ENCODE data around the gene USP6NL.
"Not testable (repeated sequence)": the region's sequence is repeated elsewhere in the genome, so short reads cannot be mapped to it uniquely, and the experiment has no call there.

Gene USP6NL

DNA sequence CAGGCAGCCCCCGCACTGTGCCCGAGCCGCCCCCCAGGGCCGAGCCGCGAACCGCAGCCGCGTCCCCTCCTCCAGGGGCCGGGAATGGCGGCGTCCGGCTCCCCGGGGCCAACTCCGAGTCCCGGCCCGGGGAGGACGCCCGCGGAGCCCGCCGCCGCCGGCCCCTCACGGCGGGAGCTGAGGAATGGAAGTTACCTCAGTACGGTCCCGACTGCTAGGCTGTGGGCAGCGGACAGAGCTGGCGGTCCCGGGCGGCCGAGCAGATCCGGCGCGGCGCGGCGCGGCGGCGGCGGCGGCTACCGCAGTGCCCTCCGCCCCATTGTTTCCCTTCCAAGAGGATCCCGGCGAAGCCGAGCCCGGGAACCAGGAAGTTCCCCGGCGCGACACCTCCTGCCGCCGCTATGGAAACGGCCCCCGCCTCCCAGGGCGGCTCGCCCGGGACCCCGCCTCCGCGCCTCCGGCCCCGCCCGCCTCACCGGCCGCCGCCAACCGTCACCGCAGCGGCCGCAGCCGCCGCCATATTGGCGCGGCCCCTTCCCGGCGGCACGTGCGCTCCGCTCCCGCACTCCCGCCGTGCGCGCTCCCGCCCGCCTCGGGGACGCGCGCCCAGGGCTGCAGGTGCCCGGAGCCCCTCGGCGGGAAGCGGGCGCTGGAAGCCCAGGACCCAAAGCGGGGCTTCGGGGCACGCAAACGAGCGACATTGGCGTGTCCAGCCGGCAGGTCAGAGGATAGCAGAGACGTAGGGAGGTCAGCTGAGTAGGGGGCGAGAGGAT lies at the start of gene USP6NL:
Gene USP6NL (minus strand): TSS at position 403 of the 773 bp plus-strand sequence. CDS start 14,016 bp downstream, outside the sequence.
- DNase-seq = peak; percentile 55

DNA sequence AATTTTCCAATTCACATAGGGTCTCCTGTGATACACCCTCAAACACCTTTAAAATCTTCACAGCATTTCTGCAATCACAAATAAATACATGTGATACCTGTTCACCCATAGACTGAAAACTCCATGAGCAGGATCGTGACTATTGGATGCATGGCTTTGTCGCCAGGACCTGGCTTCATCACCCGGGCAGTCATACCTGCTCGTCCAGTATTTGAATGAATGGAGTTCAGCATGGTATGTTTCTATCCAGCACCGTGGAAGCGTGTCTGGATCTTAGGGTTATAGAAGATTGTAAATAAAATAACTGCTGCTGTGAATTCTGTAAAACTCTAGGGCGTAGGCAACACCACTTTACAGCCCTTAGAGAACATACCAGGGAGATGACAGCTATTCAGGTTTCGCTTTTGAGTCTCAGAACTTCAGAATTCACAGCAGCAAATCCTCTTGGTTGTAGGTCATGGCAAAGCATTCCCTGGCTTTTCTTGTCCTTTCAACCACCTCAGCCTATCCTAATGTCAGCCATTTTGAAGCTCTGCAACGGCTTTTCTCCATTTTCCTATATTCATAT lies 47.4 kb upstream of the USP6NL start:
- DNase-seq = no peak

DNA sequence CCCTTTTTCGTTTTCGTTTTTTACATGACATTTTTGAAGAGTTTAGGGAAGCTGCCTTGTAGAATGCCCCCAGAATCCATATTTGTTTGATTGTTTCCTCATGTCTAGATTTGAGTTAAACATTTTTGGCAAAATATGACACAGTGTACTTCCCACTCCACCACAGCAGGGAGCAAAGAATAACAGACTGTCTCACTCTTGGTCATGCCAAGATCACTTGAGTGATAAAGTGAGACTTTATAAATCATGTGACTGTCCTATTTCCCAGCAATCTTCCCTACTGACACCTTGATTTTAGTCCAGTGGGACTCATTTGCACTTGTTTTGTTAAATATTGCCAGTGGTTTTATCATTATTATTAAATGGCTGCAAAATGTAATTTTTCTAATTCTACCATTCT lies 44.4 kb upstream of the USP6NL start:
- no peak for DNase-seq

DNA sequence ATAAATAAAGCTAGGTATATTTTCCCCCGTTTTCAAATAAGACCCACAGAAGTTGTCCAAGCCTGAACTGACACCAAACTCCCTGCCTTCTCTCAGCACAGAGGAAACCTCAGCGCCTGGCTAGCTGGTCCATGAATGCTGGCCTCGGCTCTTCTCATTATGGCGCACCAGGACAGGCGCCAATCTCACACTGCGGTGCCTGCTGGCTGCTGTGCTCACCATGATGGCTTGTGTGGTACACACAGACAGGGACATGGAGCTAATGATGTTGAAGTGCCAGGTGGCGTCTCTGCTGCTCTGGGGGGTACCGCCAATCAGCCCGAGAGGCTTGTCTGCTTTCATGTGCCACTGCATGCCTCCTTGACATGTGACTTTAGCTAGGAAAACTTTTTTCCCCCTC lies 43.2 kb upstream of the USP6NL start:
- no peak for DNase-seq

DNA sequence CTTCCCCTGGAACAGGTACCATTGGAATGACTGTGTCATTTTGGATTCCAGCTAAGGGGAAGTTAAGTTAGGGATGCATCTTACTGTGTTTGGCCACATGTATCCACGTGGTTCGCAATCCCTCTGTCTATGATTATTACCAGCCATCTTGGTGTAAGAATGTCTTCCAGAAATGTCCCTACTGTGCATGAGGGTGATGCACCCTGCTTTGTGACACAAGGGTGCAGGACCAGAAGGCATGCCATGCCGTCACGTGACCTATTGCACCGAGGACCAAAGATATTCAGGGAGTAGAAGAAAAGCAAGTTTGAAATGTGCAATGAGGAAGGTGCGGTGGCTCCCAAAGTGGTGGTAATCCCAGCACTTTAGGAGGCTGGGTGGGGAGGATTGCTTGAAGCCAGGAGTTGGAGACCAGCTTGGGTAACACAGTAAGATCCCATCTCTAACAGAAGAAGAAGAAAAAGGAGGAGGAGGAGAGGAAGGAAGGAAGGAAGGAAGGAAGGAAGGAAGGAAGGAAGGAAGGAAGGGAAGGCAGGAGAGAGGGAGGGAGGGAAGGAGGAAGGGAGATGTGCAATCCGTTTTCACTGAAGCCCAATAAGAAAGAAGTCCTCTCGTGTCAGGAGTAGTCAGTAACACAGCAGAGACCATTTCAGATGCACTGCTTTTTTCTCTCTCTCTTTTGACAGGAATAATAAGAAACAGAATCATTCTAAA lies 42.5 kb upstream of the USP6NL start:
- DNase-seq = no peak

DNA sequence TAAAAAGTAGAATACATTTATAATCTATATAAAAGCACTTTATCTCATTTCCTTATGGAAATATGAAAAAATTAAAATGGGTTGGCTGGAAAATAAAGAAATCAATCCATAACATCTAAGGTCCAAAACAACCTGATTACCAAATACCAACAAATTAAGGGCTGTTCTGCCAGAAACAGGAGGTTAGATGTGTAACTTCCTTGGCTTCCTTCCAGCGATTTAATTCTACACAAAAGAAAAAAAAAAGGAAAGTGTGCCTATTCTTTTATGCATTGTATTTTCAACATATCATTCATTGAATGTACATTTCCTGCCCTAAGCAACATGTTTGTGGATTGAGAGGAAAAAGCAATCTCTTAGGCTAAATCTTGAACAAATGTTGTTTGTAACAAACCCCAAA lies 36.2 kb upstream of the USP6NL start:
- no peak for DNase-seq

DNA sequence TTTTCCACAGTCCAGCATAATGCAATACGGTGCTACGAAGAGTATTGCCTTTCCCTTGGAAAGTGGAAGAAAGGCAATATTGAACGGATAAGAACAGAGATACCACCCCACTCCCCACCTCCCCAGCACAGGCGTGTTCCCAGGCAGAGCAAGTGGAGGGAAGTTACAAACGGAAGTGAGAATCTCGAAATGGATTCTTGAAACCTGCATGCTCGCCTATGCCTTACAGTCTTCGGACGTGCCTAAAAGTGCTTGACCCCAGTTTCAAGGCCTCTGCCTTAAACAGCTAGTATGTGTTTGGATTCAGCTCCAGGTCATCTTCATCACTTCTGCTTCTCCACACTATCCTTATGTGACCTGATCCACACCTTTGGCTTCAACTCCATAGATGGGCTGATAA lies 35.0 kb upstream of the USP6NL start:
- no peak for DNase-seq

DNA sequence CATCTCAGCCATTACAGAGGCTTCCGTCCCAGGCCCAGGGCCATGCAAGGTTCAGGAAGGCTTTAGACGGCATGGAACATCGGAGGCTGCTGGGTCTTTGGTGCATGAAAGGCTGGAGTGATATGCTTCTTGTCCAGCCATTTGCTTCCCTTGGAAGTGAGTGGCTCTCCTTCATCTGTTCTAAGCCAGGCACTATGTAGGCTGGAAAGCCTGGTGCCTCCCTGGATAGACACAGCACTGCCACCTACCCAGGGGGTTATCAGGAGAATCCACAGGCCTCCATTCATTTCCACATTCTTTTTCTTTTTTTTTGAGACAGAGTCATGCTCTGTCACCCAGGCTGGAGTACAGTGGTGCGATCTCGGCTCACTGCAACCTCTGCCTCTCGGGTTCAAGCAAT lies 31.6 kb upstream of the USP6NL start:
- DNase-seq = no peak

DNA sequence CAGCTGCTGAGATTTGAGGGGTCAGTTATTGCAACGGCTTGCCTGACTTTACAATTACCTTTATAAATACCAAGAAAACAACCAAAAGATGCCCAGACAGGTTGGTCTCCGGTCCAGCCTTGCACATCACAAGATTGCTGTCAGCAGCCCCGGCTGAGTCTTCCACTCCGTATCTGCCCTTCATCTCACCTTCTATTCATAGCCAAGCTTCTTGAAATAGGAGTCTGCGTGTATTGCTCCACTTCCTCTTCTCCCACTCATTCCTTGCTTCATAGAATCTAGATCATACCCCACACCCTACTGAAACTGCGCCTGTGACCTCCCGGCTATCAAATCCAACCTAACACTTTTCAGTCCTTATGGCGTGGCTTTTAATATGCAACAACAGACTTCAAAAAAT lies 31.1 kb upstream of the USP6NL start:
- no peak for DNase-seq

DNA sequence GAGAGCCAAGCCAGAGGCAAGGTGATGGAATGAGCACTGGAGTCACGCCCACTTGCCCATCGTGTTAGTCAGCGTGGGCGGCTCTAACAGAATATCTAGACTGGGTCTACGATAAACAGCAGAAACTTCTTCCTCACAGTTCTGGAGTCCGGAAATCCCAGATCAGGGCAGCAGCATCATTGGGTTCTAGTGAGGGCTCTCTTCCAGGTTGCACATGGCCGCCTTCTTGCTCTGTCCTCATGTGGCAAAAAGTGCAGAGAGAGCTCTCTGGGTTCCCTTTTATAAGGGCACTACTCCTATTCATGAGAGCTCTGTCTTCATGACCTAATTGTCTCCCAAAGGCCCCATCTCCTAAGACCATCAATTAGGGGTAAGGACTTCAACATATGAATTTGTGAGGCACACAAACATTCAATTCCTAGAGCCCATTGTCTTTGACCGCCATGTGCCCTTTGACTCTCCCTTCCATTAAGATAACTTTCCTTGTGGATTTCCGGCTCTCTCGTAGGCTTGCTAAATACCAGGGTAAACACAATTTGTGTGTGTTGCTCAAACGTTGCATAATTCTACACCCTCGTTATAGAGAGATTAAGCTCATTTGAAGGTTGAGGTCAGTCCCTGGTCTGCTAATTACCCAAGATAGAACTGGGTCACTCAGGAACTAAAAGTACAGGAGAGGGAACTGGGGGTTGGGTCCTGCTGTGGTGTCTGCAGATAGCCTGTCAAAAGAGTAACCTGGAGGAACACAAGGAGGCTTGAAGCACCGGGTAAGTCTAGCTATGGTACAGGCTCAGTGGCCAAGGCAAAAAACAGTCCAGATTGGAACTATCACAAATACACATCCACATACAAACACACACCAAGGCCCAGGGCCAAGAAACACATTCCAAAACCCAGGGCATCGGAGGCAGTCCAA lies 28.7 kb upstream of the USP6NL start:
- no peak for DNase-seq

DNA sequence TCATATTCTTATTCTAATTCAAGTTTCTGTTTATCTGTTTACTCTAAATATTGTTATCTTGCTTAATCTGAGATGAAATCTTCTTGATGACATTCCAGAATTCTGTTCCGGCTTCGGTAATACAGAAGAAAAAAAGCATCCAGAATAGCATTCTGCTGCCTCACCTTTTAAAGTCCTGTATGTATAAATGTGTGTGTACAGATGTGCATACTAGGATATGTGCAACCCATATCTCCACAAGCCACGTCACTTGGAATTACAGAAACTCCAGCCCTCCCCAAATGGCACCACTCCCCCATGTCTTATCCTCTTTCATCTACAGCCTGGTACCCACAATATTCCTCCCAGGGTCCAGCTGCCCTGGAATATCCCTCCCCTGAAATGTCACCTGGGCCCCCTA lies 27.9 kb upstream of the USP6NL start:
- DNase-seq = no peak

DNA sequence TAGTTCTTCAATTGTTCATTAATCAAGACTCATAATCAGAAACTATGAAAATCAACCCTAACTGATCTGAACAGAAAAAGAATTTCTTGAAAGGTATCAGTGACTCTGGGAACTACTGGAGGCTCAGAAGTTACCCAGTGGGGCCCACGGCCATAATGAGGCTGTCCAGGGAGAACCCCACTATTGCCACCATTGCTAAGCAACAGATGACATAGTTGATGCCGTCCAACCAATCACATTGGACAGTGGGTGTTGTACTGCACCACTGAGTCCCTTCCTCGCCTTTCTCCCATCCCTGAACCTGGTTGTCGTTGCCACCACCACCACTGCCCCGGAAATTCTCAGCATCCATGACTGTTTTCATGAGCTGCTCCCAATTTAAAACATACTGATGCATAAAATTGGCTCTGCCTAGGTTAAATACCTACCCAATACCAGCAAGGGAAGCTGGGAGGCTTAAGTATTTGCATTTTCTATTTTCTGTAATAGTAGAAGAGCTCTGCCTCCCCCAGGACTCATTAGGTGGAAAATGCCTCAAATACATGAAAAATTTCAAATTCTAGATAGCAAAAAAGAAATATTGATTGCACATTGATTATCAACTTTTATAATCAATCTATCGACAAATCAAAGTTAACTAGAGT lies 26.7 kb upstream of the USP6NL start:
- no peak for DNase-seq

DNA sequence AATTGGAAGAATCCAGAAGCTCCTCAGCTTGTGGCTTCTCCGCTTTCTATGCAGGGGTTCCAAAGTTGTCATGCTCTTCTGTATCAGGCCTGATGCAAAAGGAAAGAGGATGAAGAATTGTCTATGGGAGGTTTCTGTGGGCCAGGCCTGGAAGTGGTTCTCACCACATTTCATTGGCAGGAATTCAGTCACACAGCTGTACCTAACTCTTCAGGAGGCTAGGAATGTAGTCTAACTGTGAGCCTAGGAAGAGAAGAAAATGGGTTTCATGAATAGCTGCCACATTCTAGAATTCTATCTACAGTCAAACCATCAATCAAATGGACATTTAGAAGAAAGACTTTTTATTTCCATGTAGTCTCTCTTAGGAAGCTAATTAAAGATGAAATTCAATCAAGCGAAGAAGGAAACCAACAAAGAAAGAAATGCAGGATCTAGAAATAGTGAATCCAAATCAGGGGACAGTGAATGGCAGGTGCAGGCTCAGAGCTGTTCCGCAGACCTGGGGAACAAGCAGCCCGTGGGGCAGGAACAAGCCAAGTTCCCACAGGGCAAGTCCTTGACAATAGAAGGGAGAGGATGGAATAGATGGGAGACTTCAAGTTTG lies 25.4 kb upstream of the USP6NL start:
- no peak for DNase-seq

DNA sequence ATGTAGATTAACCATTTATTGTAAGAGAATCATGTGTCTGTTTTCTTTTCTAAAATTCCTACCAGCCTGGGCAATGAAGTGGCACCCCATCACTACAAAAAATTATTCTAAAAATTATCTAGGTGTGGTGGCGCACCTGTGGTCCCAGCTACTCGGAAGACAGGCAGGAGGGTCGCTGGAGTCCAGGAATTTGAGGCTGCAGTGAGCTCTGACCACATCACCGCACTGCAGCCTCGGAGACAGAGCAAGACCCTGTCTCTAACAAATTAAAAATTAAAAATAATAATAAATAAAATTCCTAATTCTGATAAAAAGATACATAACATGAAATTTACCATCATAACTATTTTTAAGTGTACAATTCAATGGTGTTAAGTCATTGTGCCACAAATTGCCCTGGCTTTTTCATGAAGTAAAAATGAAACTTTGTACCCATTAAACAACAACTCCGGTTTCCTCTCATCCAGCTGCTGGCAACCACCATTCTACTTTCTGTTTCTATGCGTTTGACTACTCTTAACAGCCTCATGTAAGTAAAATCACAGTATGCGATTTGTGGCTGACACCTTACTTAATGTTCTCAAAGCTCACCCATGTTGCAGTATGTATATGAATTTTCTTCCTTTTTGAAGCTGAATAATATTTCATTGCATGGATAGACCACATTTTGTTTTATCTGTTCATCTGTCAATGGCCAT lies 20.6 kb upstream of the USP6NL start:
- no peak for DNase-seq

DNA sequence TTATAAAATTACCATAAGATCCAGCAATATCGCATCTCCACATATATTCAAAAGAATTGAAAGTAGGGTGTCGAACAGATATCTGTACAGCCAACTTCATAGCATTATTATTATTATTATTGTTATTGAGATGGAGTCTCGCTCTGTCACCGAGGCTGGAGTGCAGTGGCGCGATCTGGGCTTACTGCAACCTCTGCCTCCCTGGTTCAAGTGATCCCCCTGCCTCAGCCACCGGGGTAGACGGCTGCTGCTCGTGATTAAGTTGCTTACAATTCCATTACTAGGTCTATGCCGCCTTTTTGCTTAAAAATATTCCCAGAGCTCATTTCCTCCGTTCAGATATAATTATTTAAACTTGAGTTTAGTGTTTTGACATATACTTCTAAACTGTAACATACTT lies 19.8 kb upstream of the USP6NL start:
- no peak for DNase-seq

DNA sequence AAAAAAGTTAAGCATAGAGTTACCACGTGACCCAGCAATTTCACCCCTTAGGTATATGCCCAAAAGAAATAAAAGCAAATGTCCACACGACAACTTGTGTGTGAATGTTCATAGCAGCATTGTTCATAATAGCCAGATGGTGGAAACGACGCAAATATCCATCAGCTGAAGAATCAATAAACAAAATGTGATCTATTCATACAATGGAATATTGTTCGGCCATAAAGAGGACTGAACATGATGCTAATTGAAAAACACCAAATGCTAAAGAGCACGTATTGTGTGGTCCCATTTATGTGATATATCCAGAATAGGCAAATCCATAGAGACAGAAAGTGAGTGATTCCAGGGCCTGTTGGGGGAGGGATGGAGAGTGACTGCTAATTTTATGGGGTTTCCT lies 18.3 kb upstream of the USP6NL start:
- DNase-seq = no peak

DNA sequence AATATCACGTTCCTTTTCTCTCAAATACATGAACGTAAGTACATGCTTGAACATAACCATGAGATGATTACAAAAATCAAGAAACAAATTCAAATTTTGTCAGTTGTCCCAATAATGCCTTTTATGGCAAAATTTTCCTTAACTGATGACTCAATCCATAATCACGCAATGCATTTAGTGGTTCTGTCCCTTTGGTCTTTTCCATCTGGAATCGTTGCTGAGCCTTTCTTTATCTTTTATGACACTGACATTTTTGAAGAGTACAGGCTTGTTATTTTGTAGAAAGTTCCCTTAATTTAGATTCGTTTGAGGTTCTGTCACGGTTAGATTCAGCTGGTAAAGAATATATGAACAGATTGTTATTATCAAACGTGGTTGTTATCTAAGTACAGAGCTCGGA lies 16.5 kb upstream of the USP6NL start:
- not testable (repeated sequence) for DNase-seq

DNA sequence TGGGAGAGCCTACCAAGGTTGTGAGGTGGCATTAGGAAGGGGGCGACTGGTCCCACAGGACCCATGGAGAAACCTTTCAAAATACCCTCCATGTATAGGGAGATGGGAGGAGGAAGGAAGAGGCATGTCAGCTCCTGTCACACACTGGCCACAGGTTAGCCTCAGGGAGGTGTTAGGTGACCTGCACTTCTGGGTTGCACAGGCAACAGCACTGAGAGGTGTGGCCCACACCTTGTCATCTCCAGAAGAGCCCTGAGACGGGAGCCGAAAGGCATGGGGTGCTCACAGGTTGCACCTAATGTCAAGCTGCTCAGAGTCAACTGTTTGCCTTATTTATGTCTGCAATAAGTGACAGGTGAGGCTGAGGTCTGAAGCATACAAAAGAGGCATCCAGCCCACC lies 14.6 kb upstream of the USP6NL start:
- no peak for DNase-seq

DNA sequence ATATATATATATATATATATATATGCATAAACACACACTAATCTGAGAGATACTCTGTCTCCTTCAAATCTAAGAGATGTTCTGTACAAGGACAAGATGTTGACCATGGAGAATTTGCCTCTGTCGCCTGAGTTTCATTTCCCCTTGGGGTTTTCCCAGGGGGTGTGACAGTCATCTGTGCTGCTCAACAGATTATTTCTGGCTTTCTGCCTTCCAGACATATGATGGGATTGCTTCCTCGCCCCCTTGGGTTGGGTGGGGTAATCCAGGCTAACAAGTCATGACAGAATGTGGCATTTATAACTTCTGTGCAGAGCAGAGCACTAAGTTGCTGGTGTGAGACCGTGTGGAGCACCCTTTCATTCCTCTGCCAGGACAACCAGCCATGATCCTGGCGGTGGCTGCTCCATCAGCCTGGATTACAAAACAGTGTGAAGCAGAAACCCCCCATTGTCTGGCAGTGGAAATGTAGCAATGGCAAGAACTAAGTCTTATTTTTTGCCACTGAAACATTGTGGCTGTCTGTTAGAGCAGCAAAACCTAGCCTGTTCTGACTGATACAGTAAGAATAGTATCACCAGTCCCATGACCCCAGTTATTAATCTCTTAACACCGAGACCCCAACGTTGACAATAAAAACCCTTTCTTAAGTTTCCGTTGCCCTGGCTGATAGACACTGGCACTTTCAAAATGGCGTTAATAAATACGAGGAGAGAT lies 13.7 kb upstream of the USP6NL start:
- DNase-seq = no peak

DNA sequence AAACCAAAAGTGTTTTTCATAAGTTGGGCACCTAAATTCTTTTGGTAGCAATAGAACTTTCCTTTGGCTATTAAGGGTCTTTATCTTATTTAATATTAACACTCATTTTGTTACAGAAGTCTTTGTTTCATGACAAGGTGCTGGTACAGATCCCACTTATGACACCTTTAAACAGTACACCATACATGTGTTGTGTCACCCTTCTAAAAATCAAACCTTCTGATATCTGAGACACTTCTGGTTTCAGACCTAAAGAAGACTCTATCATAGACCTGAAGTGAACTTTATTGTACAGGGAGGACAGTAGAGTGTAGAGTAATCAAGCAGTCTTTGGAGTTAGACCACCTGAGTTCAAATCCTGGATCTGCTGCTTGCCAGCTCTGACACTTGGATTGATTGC lies 5.8 kb upstream of the USP6NL start:
- no peak for DNase-seq

DNA sequence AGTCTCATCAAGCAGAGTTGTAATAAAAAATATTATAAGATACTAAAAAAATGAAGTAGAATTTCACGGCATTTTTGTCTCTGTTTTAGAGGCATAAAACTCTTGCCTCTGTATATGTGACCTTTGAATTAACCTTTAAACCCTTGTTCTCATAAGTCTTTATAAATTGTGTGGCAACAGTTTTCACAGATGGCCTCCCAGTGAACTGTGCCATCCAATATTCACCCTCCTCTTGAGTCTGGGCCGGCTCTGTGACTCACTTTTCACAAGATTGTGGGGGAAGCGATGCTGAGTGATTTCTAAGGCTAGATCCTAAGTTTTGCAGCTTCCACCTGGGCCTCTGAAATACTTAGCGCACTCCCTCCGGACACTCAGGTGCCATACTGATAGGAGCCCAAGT lies 4.6 kb upstream of the USP6NL start:
- no peak for DNase-seq

All from amniotic stem cell (primary cell).